ENCODE measurements around the gene APLNR.

- TF ChIP-seq TCF12 (IDR thresholded peaks at IDR 0.05; ENCODE audit: low read depth) (no peak), YY1 (IDR thresholded peaks at IDR 0.05; ENCODE audit: low read depth) (no peak)
Observed at GRCh38 chr11:57207168-57207567, 29.9 kb downstream of the APLNR start.

Measured in Ishikawa (cell line).